Activated CD8-positive, alpha-beta memory T cell treated with anti-CD3 and anti-CD28 coated beads, Interleukin-2, amount 10 ng/mL, durations not matched to agents 7 days and 5 days (primary cell): ENCODE results near the gene CACNA1C. TPM values are rescaled to one million over a fixed set of nuclear protein-coding genes. Genes with fewer than 3 reads are reported as not detected.

Source experiments
- ATAC-seq: fragments of 150-1000 bp; cut with Tn5 transposase; one replicate; pipeline ENCODE4 v1.10.0; 2021; ENCODE audit warnings: moderate library complexity
- CTCF ChIA-PET: fragments of 350-600 bp; sonication (Branson Sonifier 250); formaldehyde crosslinking; loops from one replicate; lab custom pipeline; 2021; ENCODE audit warnings: antibody characterized with exemption; lab: Charles Lee
- DNase-seq: peaks from one replicate; pipeline ENCODE4 v3.0.0-alpha.2; 2020
- H3K27ac Mint-ChIP-seq: one replicate; pipeline ENCODE4 v1.8.0; 2021; ENCODE audit warnings: mild to moderate bottlenecking, mixed read lengths
- H3K27me3 Mint-ChIP-seq: one replicate; pipeline ENCODE4 v1.8.0; 2021; ENCODE audit warnings: mixed read lengths
- H3K36me3 Mint-ChIP-seq: one replicate; pipeline ENCODE4 v1.8.0; 2021; ENCODE audit warnings: mild to moderate bottlenecking, mixed read lengths
- H3K4me1 Mint-ChIP-seq: one replicate; pipeline ENCODE4 v1.8.0; 2021; ENCODE audit warnings: mixed read lengths
- H3K4me3 Mint-ChIP-seq: one replicate; pipeline ENCODE4 v1.8.0; 2021; ENCODE audit warnings: mild to moderate bottlenecking, moderate library complexity, mixed read lengths
- H3K9me3 Mint-ChIP-seq: one replicate; pipeline ENCODE4 v1.8.0; 2022; ENCODE audit warnings: low read depth, mixed read lengths
- total RNA-seq, 2 experiments: library from RNA; stranded (reverse); gene quantifications; one replicate each; pipeline ENCODE4 v1.2.3, GENCODE V29; 2021

Gene CACNA1C
- total RNA-seq, 2 experiments from 2014 or later, result 0.14 to 0.26 TPM

- Mint-ChIP-seq H3K4me1 (peaks cover 2% of the 10 kb centered on the region), H3K4me3 (no peak overlapping the region), H3K36me3 (no peaks in the 10 kb centered on the region)
Observed at GRCh38 chr12:2492236-2492635, 439.4 kb downstream of the CACNA1C start.

GRCh38 chr12:2493086-2493485 is 440.3 kb downstream of the CACNA1C start:
- no peak for DNase-seq
- H3K9me3 Mint-ChIP-seq, result no peaks in the 10 kb centered on the region
- peaks cover 33% of the 10 kb centered on the region for H3K27me3 Mint-ChIP-seq
- no peak overlapping the region for H3K4me3 Mint-ChIP-seq
- H3K4me1 Mint-ChIP-seq, result peaks cover 2% of the 10 kb centered on the region
- no peaks in the 10 kb centered on the region for H3K36me3 Mint-ChIP-seq
- CTCF ChIA-PET, result no interaction called here
- H3K27ac Mint-ChIP-seq, result no peak overlapping the region
- ATAC-seq, result no peak

More at GRCh38 chr12:2492236-2492635, 439.4 kb downstream of the CACNA1C start:
- CTCF ChIA-PET, result no interaction called here
- no peak for DNase-seq
- H3K9me3 Mint-ChIP-seq, result no peaks in the 10 kb centered on the region
- no peak for ATAC-seq
- H3K27ac Mint-ChIP-seq, result no peak overlapping the region
- peaks cover 35% of the 10 kb centered on the region for H3K27me3 Mint-ChIP-seq

GRCh38 chr12:2494486-2495192 is 441.9 kb downstream of the CACNA1C start:
- Mint-ChIP-seq H3K4me1 (peaks cover 2% of the 10 kb centered on the region), H3K9me3 (no peaks in the 10 kb centered on the region), H3K27ac (no peak overlapping the region), H3K27me3 (peaks cover 41% of the 10 kb centered on the region), H3K36me3 (no peaks in the 10 kb centered on the region), H3K4me3 (no peak overlapping the region)
- CTCF ChIA-PET, result no interaction called here
- DNase-seq (no peak), ATAC-seq (no peak)

- Mint-ChIP-seq H3K27me3 (peaks cover 48% of the 10 kb centered on the region), H3K4me3 (no peak overlapping the region), H3K27ac (no peak overlapping the region)
Observed at GRCh38 chr12:2495417-2496112, 442.8 kb downstream of the CACNA1C start.

GRCh38 chr12:2498964-2499500 is 446.2 kb downstream of the CACNA1C start:
- Mint-ChIP-seq H3K36me3 (no peaks in the 10 kb centered on the region), H3K4me3 (no peak overlapping the region), H3K27me3 (peaks cover 56% of the 10 kb centered on the region), H3K9me3 (no peaks in the 10 kb centered on the region), H3K27ac (no peak overlapping the region), H3K4me1 (peaks cover 24% of the 10 kb centered on the region)
- CTCF ChIA-PET, result no interaction called here
- no peak for DNase-seq
- ATAC-seq, result no peak

More at GRCh38 chr12:2495417-2496112, 442.8 kb downstream of the CACNA1C start:
- ATAC-seq, result no peak
- Mint-ChIP-seq H3K4me1 (peaks cover 2% of the 10 kb centered on the region), H3K36me3 (no peaks in the 10 kb centered on the region), H3K9me3 (no peaks in the 10 kb centered on the region)
- no peak for DNase-seq
- CTCF ChIA-PET, result no interaction called here

- Mint-ChIP-seq H3K4me3 (no peak overlapping the region), H3K36me3 (no peaks in the 10 kb centered on the region), H3K4me1 (peaks cover 22% of the 10 kb centered on the region), H3K9me3 (no peaks in the 10 kb centered on the region), H3K27ac (no peak overlapping the region), H3K27me3 (peaks cover 38% of the 10 kb centered on the region)
- no peak for ATAC-seq
- DNase-seq, result no peak
- CTCF ChIA-PET, result no interaction called here
Observed at GRCh38 chr12:2501464-2502191, 448.8 kb downstream of the CACNA1C start.

GRCh38 chr12:2503036-2503435 is 450.2 kb downstream of the CACNA1C start:
- DNase-seq (no peak), ATAC-seq (no peak)
- no peak overlapping the region for H3K27ac Mint-ChIP-seq
- peaks cover 36% of the 10 kb centered on the region for H3K27me3 Mint-ChIP-seq
- CTCF ChIA-PET, result no interaction called here
- H3K36me3 Mint-ChIP-seq, result no peaks in the 10 kb centered on the region
- H3K9me3 Mint-ChIP-seq, result no peaks in the 10 kb centered on the region
- no peak overlapping the region for H3K4me3 Mint-ChIP-seq
- peaks cover 22% of the 10 kb centered on the region for H3K4me1 Mint-ChIP-seq

- CTCF ChIA-PET, result no interaction called here
- H3K36me3 Mint-ChIP-seq, result no peaks in the 10 kb centered on the region
- peaks cover 22% of the 10 kb centered on the region for H3K4me1 Mint-ChIP-seq
- no peak for DNase-seq
- H3K27ac Mint-ChIP-seq, result no peak overlapping the region
- H3K27me3 Mint-ChIP-seq, result peaks cover 30% of the 10 kb centered on the region
- ATAC-seq, result no peak
- H3K9me3 Mint-ChIP-seq, result no peaks in the 10 kb centered on the region
- H3K4me3 Mint-ChIP-seq, result no peak overlapping the region
Observed at GRCh38 chr12:2503762-2504161, 451.0 kb downstream of the CACNA1C start.

- peaks cover 22% of the 10 kb centered on the region for H3K4me1 Mint-ChIP-seq
- no peak overlapping the region for H3K27ac Mint-ChIP-seq
- H3K4me3 Mint-ChIP-seq, result no peak overlapping the region
- no peaks in the 10 kb centered on the region for H3K36me3 Mint-ChIP-seq
- H3K27me3 Mint-ChIP-seq, result peaks cover 28% of the 10 kb centered on the region
- CTCF ChIA-PET, result no interaction called here
- ATAC-seq (no peak), DNase-seq (no peak)
- no peaks in the 10 kb centered on the region for H3K9me3 Mint-ChIP-seq
Observed at GRCh38 chr12:2504577-2504976, 451.8 kb downstream of the CACNA1C start.

- ATAC-seq (no peak), DNase-seq (no peak)
- no peak overlapping the region for H3K4me3 Mint-ChIP-seq
- H3K27me3 Mint-ChIP-seq, result peaks cover 13% of the 10 kb centered on the region
- no peaks in the 10 kb centered on the region for H3K36me3 Mint-ChIP-seq
- H3K27ac Mint-ChIP-seq, result no peak overlapping the region
- peaks cover 11% of the 10 kb centered on the region for H3K4me1 Mint-ChIP-seq
- H3K9me3 Mint-ChIP-seq, result no peaks in the 10 kb centered on the region
- CTCF ChIA-PET, result no interaction called here
Observed at GRCh38 chr12:2507814-2508213, 455.0 kb downstream of the CACNA1C start.

GRCh38 chr12:2509137-2509536 is 456.4 kb downstream of the CACNA1C start:
- H3K4me3 Mint-ChIP-seq, result no peak overlapping the region
- no peaks in the 10 kb centered on the region for H3K9me3 Mint-ChIP-seq
- CTCF ChIA-PET, result no interaction called here
- ATAC-seq, result no peak
- H3K36me3 Mint-ChIP-seq, result no peaks in the 10 kb centered on the region
- H3K27ac Mint-ChIP-seq, result no peak overlapping the region
- no peak for DNase-seq
- peaks cover 2% of the 10 kb centered on the region for H3K4me1 Mint-ChIP-seq
- H3K27me3 Mint-ChIP-seq, result peaks cover 4% of the 10 kb centered on the region

GRCh38 chr12:2510045-2510444 is 457.3 kb downstream of the CACNA1C start:
- Mint-ChIP-seq H3K27ac (no peak overlapping the region), H3K36me3 (no peaks in the 10 kb centered on the region), H3K4me1 (peaks cover 2% of the 10 kb centered on the region), H3K27me3 (peaks cover 4% of the 10 kb centered on the region), H3K9me3 (no peaks in the 10 kb centered on the region), H3K4me3 (no peak overlapping the region)
- ATAC-seq, result no peak
- DNase-seq, result no peak
- CTCF ChIA-PET, result no interaction called here

- no peak for ATAC-seq
- peaks cover 5% of the 10 kb centered on the region for H3K27me3 Mint-ChIP-seq
- H3K4me3 Mint-ChIP-seq, result no peak overlapping the region
- peaks cover 2% of the 10 kb centered on the region for H3K4me1 Mint-ChIP-seq
- H3K9me3 Mint-ChIP-seq, result no peaks in the 10 kb centered on the region
- CTCF ChIA-PET, result no interaction called here
- no peak overlapping the region for H3K27ac Mint-ChIP-seq
- no peak for DNase-seq
- no peaks in the 10 kb centered on the region for H3K36me3 Mint-ChIP-seq
Observed at GRCh38 chr12:2513141-2514037, 460.6 kb downstream of the CACNA1C start.
